ENCODE measurements around the gene POU6F2.
"Not testable (repeated sequence)": the region's sequence is repeated elsewhere in the genome, so short reads cannot be mapped to it uniquely, and the experiment has no call there.

The POU6F2 gene

GRCh38 chr7:39321245-39321644 is 343.5 kb downstream of the POU6F2 start:
- Histone ChIP-seq H3K27me3 (ENCODE audit: insufficient read depth, low read length, poor library complexity, severe bottlenecking) (no peaks in the 10 kb centered on the region), H3K4me2 (ENCODE audit: low read depth, low read length, poor library complexity, severe bottlenecking) (no peak overlapping the region), H2AFZ (ENCODE audit: low read length) (no peak overlapping the region), H3K4me1 (ENCODE audit: insufficient read depth, low read length, poor library complexity, severe bottlenecking) (no peaks in the 10 kb centered on the region), H4K20me1 (ENCODE audit: insufficient read depth, low read length, poor library complexity, severe bottlenecking) (no peaks in the 10 kb centered on the region), H3F3A (ENCODE audit: low read depth) (no peaks in the 10 kb centered on the region), H3K4me3 (ENCODE audit: low read length, poor library complexity, severe bottlenecking) (no peak overlapping the region), H3K9me2 (replicated peaks; ENCODE audit: low read depth, low read length) (no peaks in the 10 kb centered on the region), H3K36me3 (ENCODE audit: insufficient read depth, low read length) (no peaks in the 10 kb centered on the region), H3K9me3 (ENCODE audit: insufficient read depth, low read depth, low read length) (no peaks in the 10 kb centered on the region), H3K9ac (ENCODE audit: low read depth, low read length, poor library complexity, severe bottlenecking) (no peak overlapping the region), H3K79me2 (ENCODE audit: insufficient read depth, low read length) (no peaks in the 10 kb centered on the region)
- TF ChIP-seq EZH2phosphoT487 (IDR thresholded peaks at IDR 0.05; ENCODE audit: borderline replicate concordance) (no peak), CTCF (conservative IDR thresholded peaks at IDR 0.05; ENCODE audit: low read length) (no peak)

GRCh38 chr7:39321909-39322498 is 344.3 kb downstream of the POU6F2 start:
- no peak overlapping the region for H3K9ac ChIP-seq (ENCODE audit: low read depth, low read length, poor library complexity, severe bottlenecking)
- H3K9me3 ChIP-seq (ENCODE audit: insufficient read depth, low read depth, low read length) = no peaks in the 10 kb centered on the region
- no peaks in the 10 kb centered on the region for H3K27me3 ChIP-seq (ENCODE audit: insufficient read depth, low read length, poor library complexity, severe bottlenecking)
- no peaks in the 10 kb centered on the region for H3F3A ChIP-seq (ENCODE audit: low read depth)
- TF ChIP-seq EZH2phosphoT487 (IDR thresholded peaks at IDR 0.05; ENCODE audit: borderline replicate concordance) (no peak), CTCF (conservative IDR thresholded peaks at IDR 0.05; ENCODE audit: low read length) (no peak)
- H4K20me1 ChIP-seq (ENCODE audit: insufficient read depth, low read length, poor library complexity, severe bottlenecking) = no peaks in the 10 kb centered on the region
- no peaks in the 10 kb centered on the region for H3K79me2 ChIP-seq (ENCODE audit: insufficient read depth, low read length)
- H3K4me3 ChIP-seq (ENCODE audit: low read length, poor library complexity, severe bottlenecking) = no peak overlapping the region
- no peaks in the 10 kb centered on the region for H3K9me2 ChIP-seq (replicated peaks; ENCODE audit: low read depth, low read length)
- H3K36me3 ChIP-seq (ENCODE audit: insufficient read depth, low read length) = no peaks in the 10 kb centered on the region
- no peaks in the 10 kb centered on the region for H3K4me1 ChIP-seq (ENCODE audit: insufficient read depth, low read length, poor library complexity, severe bottlenecking)
- no peak overlapping the region for H2AFZ ChIP-seq (ENCODE audit: low read length)
- H3K4me2 ChIP-seq (ENCODE audit: low read depth, low read length, poor library complexity, severe bottlenecking) = no peak overlapping the region

- no peaks in the 10 kb centered on the region for H3F3A ChIP-seq (ENCODE audit: low read depth)
- H3K36me3 ChIP-seq (ENCODE audit: insufficient read depth, low read length) = no peaks in the 10 kb centered on the region
- H3K9ac ChIP-seq (ENCODE audit: low read depth, low read length, poor library complexity, severe bottlenecking) = no peak overlapping the region
- no peaks in the 10 kb centered on the region for H3K9me2 ChIP-seq (replicated peaks; ENCODE audit: low read depth, low read length)
- H4K20me1 ChIP-seq (ENCODE audit: insufficient read depth, low read length, poor library complexity, severe bottlenecking) = no peaks in the 10 kb centered on the region
- H3K4me1 ChIP-seq (ENCODE audit: insufficient read depth, low read length, poor library complexity, severe bottlenecking) = no peaks in the 10 kb centered on the region
- H3K9me3 ChIP-seq (ENCODE audit: insufficient read depth, low read depth, low read length) = no peaks in the 10 kb centered on the region
- H3K79me2 ChIP-seq (ENCODE audit: insufficient read depth, low read length) = no peaks in the 10 kb centered on the region
- H3K27me3 ChIP-seq (ENCODE audit: insufficient read depth, low read length, poor library complexity, severe bottlenecking) = no peaks in the 10 kb centered on the region
- H3K4me3 ChIP-seq (ENCODE audit: low read length, poor library complexity, severe bottlenecking) = no peak overlapping the region
- TF ChIP-seq CTCF (conservative IDR thresholded peaks at IDR 0.05; ENCODE audit: low read length) = no peak
- no peak for TF ChIP-seq EZH2phosphoT487 (IDR thresholded peaks at IDR 0.05; ENCODE audit: borderline replicate concordance)
- H2AFZ ChIP-seq (ENCODE audit: low read length) = no peak overlapping the region
- no peak overlapping the region for H3K4me2 ChIP-seq (ENCODE audit: low read depth, low read length, poor library complexity, severe bottlenecking)
Observed at GRCh38 chr7:39324139-39324760, 346.5 kb downstream of the POU6F2 start.

- not testable (repeated sequence) for H3F3A ChIP-seq (ENCODE audit: low read depth); H3K4me2 ChIP-seq (ENCODE audit: low read depth, low read length, poor library complexity, severe bottlenecking); H2AFZ ChIP-seq (ENCODE audit: low read length); H3K4me1 ChIP-seq (ENCODE audit: insufficient read depth, low read length, poor library complexity, severe bottlenecking); H3K9ac ChIP-seq (ENCODE audit: low read depth, low read length, poor library complexity, severe bottlenecking); H3K9me2 ChIP-seq (replicated peaks; ENCODE audit: low read depth, low read length); H4K20me1 ChIP-seq (ENCODE audit: insufficient read depth, low read length, poor library complexity, severe bottlenecking); H3K27me3 ChIP-seq (ENCODE audit: insufficient read depth, low read length, poor library complexity, severe bottlenecking); H3K9me3 ChIP-seq (ENCODE audit: insufficient read depth, low read depth, low read length); H3K4me3 ChIP-seq (ENCODE audit: low read length, poor library complexity, severe bottlenecking); H3K36me3 ChIP-seq (ENCODE audit: insufficient read depth, low read length); H3K79me2 ChIP-seq (ENCODE audit: insufficient read depth, low read length)
Observed at GRCh38 chr7:39331607-39332006, 353.9 kb downstream of the POU6F2 start.

Data from Loucy (cell line).